NCI-H2196 (cell line): ENCODE data around the gene PLEKHA7.
"Not testable (repeated sequence)": the region's sequence is repeated elsewhere in the genome, so short reads cannot be mapped to it uniquely, and the experiment has no call there.

Source experiments
- DNase-seq: peaks from one replicate; lab custom pipeline; 2025; ENCODE audit not compliant: unreplicated experiment; lab: John Stamatoyannopoulos, UW

Gene PLEKHA7

GRCh38 chr11:17014321-17014832 lies at the start of gene PLEKHA7:
Gene PLEKHA7 (minus strand): TSS chr11:17014414. CDS start chr11:17014401, 13 bp downstream.
- no peak for DNase-seq

GRCh38 chr11:17063171-17064002 lies 49.2 kb upstream of the PLEKHA7 start:
- peak; percentile 69 for DNase-seq

GRCh38 chr11:17051146-17051545 lies 36.9 kb upstream of the PLEKHA7 start:
- DNase-seq: not testable (repeated sequence)

DNA sequence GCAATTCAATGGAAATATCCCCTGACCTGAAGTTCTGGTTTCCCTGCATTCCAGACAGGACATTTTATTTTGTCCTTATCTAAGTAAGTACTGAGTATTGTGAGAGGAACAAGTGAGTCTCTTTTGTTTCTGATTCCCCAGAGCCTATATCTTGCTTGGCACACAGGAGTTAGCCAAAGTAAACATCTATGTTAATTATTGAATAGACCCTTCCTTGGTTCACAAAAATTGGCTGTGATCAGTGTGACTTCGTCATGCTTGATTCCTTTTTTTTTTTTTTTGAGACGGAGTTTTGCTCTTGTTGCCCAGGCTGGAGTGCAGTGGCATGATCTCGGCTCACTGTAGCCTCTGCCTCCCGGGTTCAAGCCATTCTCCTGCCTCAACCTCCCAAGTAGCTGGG lies 34.3 kb upstream of the PLEKHA7 start:
- DNase-seq: not testable (repeated sequence)

GRCh38 chr11:17046690-17047089 lies 32.5 kb upstream of the PLEKHA7 start:
- DNase-seq: no peak

GRCh38 chr11:17036666-17037658 lies 22.7 kb upstream of the PLEKHA7 start:
- no peak for DNase-seq

- not testable (repeated sequence) for DNase-seq
Observed at GRCh38 chr11:17034027-17034426, 19.8 kb upstream of the PLEKHA7 start.

DNA sequence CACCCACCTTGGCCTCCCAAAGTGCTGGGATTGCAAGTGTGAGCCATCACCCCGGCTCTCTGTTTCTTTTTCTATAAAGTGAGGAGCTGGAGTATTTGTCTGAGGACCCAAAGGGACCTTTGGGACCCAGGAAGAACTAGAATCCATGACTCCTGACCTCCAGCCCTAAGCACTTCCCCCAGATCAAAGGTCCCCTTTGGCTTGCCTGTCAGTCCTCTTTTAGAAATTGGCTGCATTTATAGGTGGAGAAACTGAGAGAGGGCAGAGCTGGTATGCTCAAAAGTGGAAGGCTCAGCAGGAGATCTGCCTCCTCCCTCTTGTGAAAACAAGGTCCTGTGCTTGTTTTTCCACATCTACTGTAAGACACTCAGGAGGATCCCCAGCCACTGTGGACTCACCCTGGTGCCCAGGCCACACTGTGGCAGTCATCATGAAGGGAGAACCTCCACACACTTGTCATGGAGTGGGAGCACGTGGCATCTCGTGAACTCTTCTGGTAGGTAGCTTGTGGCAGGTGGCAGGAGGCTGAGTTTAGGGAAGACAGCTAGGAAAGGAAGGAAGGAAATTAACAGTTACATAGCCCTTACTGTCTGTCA lies 12.4 kb upstream of the PLEKHA7 start:
- DNase-seq: no peak

DNA sequence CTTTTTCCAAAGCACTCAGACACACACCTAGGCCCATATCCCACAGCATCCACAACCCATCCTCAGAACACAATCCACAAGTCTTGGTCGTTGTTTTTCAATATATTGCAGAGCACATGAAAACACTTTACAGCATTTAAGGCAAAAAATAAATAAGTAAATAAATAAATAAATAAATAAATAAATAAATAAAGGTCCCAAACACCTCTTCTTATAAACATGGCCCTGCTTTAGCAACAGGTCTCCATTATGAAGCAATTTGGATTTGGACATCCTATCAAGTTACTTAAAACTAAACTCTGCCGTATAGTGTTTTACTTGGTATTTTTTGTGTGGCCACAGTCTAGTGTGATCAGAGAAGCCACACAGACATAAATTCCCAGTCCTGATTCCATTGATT lies 10.7 kb upstream of the PLEKHA7 start:
- DNase-seq: no peak

- no peak for DNase-seq
Observed at GRCh38 chr11:17021511-17021910, 7.3 kb upstream of the PLEKHA7 start.

DNA sequence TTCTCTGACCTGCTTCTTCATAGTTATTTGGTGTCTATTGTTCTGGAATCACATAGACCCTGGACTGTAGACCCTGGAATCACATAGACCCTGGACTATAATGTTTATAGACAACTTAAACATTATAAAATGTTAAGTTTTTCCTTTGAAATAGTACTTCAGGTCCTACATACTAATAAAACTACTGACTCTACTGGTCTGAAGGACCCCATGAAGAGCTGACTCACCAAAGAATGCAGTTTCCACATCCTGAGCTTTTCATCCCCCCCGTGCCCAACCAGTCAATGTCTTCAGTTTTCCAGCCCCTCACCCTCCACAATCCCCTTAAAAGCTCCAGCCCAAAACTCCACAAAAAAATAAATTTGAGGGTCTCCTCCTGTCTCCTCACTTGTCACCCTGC lies 6.6 kb upstream of the PLEKHA7 start:
- no peak for DNase-seq

GRCh38 chr11:17019232-17019631 lies 5.0 kb upstream of the PLEKHA7 start:
- no peak for DNase-seq

DNA sequence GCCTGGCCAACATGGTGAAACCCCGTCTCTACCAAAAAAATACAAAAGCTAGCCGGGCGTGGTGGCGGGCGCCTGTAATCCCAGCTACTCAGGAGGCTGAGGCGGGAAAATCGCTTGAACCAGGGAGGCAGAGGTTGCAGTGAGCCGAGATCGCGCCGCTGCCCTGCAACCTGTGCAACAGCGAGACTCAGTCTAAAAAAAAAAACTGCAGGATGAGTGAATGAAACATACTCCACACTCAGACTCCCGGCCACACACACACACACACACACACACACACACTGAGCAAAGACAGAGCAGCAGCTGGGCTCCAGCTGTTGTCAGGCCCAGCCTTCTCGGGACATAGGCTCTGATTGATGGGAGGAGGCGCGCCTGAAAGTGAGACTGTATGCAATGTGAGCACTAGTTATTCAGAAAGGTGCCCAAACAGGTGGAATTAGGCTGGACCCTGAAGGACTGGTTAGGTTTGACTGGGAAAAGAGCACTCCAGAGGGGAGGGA lies 1.5 kb upstream of the PLEKHA7 start:
- DNase-seq: no peak

DNA sequence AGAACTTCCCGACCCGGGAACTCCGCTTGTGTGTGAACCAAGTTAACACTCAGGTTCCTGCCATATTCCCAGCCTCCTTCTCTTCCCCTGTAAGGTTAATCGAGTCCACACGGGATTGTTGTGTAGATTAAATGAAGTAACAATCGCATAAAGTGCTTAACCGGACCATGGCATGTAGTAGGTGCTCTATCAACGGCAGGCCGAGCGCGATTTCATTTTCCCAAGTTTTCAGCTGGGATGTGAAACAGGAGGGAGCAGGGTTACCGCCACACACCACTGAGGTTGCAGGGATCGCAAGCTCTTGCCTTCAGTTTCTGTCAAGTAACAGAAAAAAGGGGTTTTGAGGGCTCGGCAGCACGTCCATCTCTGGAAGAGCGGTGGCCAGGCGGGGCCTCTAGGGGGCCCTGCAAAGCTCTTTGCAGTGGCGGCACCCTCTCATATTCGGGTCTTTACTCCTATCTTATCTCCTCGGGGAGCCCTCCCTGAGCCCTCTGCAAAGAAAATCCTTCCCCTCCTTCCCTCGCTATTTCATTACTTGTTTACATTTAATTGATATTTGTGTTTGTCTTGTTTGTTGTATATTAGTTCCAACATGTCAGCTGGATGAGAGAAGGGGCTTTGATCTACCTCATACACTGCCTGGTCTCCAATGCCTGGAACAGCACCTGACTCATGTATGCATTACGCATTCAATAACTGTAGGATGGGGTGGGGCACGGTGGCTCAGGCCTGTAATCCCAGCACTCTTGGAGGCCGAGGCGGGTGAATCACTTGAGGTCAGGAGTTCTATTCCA lies 816 bp upstream of the PLEKHA7 start:
- DNase-seq: peak; percentile 35

DNA sequence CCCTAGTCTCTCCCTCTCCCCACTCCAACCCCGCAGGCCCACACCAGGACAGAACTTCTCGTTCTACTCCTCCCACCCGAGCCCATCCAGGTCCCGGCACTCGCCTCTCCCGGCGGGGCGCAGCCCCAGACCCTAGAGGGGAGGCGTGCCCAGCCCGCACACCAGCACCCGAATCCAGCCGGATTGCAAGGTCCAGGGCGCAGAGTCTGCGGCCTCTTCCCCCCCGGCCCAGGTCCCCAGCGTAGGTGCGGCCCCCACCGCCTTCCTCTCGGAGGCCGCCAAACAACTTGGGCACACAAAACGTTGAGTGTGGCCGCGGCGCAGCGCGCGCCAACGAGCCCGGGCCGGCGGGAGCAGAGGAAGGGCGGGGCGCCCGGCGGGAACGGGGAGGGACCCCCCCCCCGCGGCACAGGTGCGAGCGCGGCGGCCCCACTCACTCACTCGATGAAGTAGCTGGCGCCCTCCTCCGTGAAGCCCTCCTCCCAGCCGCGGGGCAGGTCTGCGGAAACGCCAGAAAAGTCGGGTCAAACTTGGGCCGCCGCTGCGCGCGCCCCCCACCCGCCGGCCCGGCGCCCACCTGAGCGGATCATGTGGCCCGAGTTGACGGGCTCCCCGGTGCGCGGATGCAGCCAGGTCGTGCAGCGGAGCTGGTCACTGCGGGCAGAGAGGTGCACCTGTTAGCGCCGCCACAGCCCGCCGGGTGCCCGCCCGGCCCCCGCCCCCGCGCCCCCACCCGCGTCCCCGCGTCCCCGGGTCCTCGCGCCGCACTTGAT lies 480 bp downstream of the PLEKHA7 start:
- peak; percentile 45 for DNase-seq

- no peak for DNase-seq
Observed at GRCh38 chr11:17012712-17013547, 1.3 kb downstream of the PLEKHA7 start.

DNA sequence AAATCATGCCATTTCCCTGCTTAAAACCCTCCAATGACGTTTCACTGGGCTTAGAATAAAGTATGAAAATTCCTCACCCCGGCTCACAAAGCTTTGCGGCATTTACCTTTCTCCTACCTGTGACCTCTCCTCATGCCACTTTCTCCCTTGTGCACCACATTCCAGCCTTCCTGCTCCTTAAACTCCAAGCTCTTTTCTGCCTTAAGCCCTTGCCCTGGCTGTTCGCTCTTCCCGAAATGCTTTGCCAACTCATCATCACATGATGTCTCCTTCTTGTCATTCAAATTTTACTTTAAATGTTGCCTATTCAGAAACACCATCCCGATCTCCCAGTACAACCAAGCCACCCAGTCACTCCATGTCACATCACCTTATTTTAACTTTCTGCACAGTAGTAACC lies 2.0 kb downstream of the PLEKHA7 start:
- no peak for DNase-seq

DNA sequence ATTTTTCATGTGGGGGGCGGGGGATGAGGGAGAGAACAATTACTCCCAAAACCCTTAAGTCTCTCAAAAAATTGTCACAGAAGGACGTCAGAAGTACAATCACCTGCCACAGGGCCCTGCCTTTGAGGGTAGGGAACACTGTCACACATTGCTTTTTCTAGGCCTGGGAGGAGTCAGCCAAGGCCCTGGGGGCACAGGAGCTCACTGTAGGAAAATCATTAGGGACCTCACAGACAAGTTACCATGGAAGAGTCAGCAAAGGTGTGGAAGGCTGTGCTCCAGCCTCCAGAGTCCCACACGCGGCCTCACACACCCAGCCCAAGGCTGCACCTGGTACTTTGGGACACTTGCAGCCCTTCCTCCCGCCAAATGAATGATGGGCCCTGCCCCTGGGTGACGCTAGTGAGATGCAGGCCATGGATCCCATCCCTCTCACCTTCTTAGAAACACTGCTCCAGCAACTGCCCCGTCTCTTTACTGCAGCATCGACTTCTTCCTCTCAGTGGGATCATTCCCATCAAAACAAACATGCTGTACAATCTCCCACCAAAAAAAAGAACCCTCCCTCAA lies 3.3 kb downstream of the PLEKHA7 start:
- no peak for DNase-seq
